Endometrium (tissue), 2 donors: ENCODE data around the gene PHF5A.

Experiments
- FAIRE-seq: peaks from 2 replicates; lab custom pipeline; 2012; peaks lifted over from hg19 to GRCh38; lab: Jason Lieb, UNC
- donor health status: control.
- donor health status: control.

The PHF5A gene

GRCh38 chr22:41411021-41411851 is 57.3 kb downstream of the PHF5A start:
- no peak for FAIRE-seq

GRCh38 chr22:41410311-41410751 is 58.2 kb downstream of the PHF5A start:
- FAIRE-seq, result no peak
